Gastroesophageal sphincter (tissue), 4 donors: ENCODE results near the gene DEPDC5. TPM values are rescaled to one million over a fixed set of nuclear protein-coding genes. Genes with fewer than 3 reads are reported as not detected.

Experiments
- ATAC-seq: fragments of 150-250 bp; one replicate; pipeline ENCODE4 v1.9.1; 2016; ENCODE audit warnings: mild to moderate bottlenecking, moderate library complexity
- H3K27ac ChIP-seq, 4 donors: fragments of 200-600 bp; sonication (generic) in 3 of 4; 1 replicate in 3 of 4; 2 replicates in 1 of 4; pipeline ENCODE4 v1.5.1; 2016 to 2019
- H3K27me3 ChIP-seq: fragments of 200-600 bp; sonication (generic); one replicate; pipeline ENCODE4 v1.5.1; 2019
- H3K36me3 ChIP-seq, 2 donors: fragments of 200-600 bp; sonication (generic); one replicate each; pipeline ENCODE4 v1.5.1; 2019; ENCODE audit warnings: control low read depth in 1 of 2
- H3K4me1 ChIP-seq, 3 donors: fragments of 200-600 bp; sonication (generic); 1 replicate in 2 of 3; 2 replicates in 1 of 3; pipeline ENCODE4 v1.5.1; 2016 to 2019; ENCODE audit warnings: control low read depth in 2 of 3
- H3K4me3 ChIP-seq, 2 donors: fragments of 200-600 bp; sonication (generic); one replicate each; pipeline ENCODE4 v1.5.1; 2019; ENCODE audit warnings: mild to moderate bottlenecking in 1 of 2, moderate library complexity in 1 of 2
- H3K9me3 ChIP-seq, 3 donors: fragments of 200-600 bp; sonication (generic); one replicate each; pipeline ENCODE4 v1.5.1; 2017 to 2019; ENCODE audit warnings: control low read depth in 2 of 3
- CTCF ChIP-seq, 4 experiments: fragments of 200-600 bp in 2 of 4; fragments of 450-650 bp in 2 of 4; sonication (generic) in 1 of 4; IDR thresholded peaks; one replicate each; pipeline ENCODE4 v1.5.1; 2017 to 2019; ENCODE audit warnings: antibody characterized with exemption in 4 of 4, mild to moderate bottlenecking in 2 of 4, moderate library complexity in 2 of 4
- EP300 ChIP-seq: sonication (generic); formaldehyde crosslinking; IDR thresholded peaks from one replicate; pipeline ENCODE4 v1.6.1; 2017; ENCODE audit warnings: antibody characterized with exemption, mild to moderate bottlenecking
- POLR2A ChIP-seq, 2 donors: fragments of 450-650 bp; IDR thresholded peaks; one replicate each; pipeline ENCODE4 v1.6.1; 2017; ENCODE audit warnings: antibody characterized with exemption in 2 of 2, mild to moderate bottlenecking in 2 of 2, moderate library complexity in 1 of 2
- POLR2AphosphoS5 ChIP-seq: sonication (generic); formaldehyde crosslinking; IDR thresholded peaks from one replicate; pipeline ENCODE4 v1.6.1; 2017; ENCODE audit warnings: antibody characterized with exemption
- WGBS, 2 donors: methylation state at CpG; one replicate each; pipeline ENCODE4 v1.1.5; 2018; ENCODE audit warnings: low coverage in 1 of 2; 5-methylcytosine and 5-hydroxymethylcytosine counted together
- total RNA-seq, 4 donors: library from RNA; depleted of rRNA; stranded (reverse); fragments of >200 nt; gene quantifications; one replicate each; pipeline ENCODE4 v1.1.0, GENCODE V29; 2016

Gene DEPDC5
- total RNA-seq, 4 donors from 2014 or later = 10.5 to 27.9 (median 16.0) TPM

- no peaks in the 10 kb centered on the region for H3K4me1 ChIP-seq
- ATAC-seq = peak; percentile 3
- peaks cover 0 to 69% of the 10 kb centered on the region in 2 donors for H3K36me3 ChIP-seq
- H3K4me3 ChIP-seq = no peak overlapping the region
- no peaks in the 10 kb centered on the region for H3K27me3 ChIP-seq
- TF ChIP-seq POLR2A (IDR thresholded peaks at IDR 0.05) = no peak
- no peak for TF ChIP-seq POLR2AphosphoS5
- peak overlapping the region in 2 of 4 donors; percentile 22 to 33 for H3K27ac ChIP-seq
- H3K9me3 ChIP-seq = no peaks in the 10 kb centered on the region
- WGBS, 2 donors = 57 to 79% methylated on average over 1 to 2 of the region's 2 CpGs
Observed at GRCh38 chr22:31892080-31892433, 138.2 kb downstream of the DEPDC5 start.

- Histone ChIP-seq H3K9me3 (no peaks in the 10 kb centered on the region), H3K27me3 (no peaks in the 10 kb centered on the region), H3K4me1 (no peaks in the 10 kb centered on the region), H3K4me3 (no peak overlapping the region), H3K36me3 (peaks cover 0 to 82% of the 10 kb centered on the region in 2 donors), H3K27ac (no peak overlapping the region)
- no peak for TF ChIP-seq POLR2AphosphoS5
- TF ChIP-seq EP300 = no peak
- no peak for TF ChIP-seq POLR2A (IDR thresholded peaks at IDR 0.05)
- no peak for TF ChIP-seq CTCF (IDR thresholded peaks at IDR 0.05)
- ATAC-seq = no peak
- WGBS, 2 donors = 37 to 57% methylated on average over 4 to 6 of the region's 6 CpGs
Observed at GRCh38 chr22:31893460-31893859, 139.6 kb downstream of the DEPDC5 start.

DNA sequence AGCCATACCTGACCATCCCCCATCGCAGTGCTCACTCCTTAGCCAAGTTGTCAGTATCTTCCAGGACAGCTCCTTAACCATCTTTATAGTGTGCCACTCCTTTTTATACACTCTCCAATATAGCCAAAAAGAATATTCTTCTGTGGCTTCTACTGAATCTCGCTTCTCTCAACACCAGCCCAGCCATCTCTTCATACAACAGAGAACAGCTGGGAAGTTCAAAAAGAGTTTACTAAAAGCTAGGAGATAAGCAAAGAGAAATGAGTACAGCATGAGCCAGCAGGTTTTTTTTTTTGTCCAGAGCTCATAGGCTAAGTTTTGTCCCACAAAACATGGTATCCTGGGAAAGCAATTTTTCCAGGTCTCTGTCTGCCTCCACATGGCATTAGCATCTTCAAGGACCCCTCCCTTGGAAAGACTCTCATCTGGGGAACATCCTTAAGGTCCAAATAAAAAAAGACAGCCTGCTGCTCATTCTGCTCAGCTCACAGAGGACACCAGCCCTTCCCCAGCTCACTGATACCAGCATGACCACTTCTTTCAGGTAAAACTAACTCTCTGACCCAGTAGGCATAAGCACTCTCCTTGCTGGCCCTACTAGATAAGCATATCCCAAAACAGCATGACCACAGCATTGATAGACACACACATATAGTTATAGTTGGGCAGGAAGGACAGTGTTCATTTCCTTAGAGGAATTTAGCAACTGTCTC lies 141.7 kb downstream of the DEPDC5 start:
- no peak overlapping the region for H3K27ac ChIP-seq
- no peak for ATAC-seq
- no peaks in the 10 kb centered on the region for H3K9me3 ChIP-seq
- no peak overlapping the region for H3K4me3 ChIP-seq
- TF ChIP-seq POLR2A (IDR thresholded peaks at IDR 0.05) (no peak), CTCF (IDR thresholded peaks at IDR 0.05) (no peak), POLR2AphosphoS5 (no peak), EP300 (no peak)
- peaks cover 0 to 77% of the 10 kb centered on the region in 2 donors for H3K36me3 ChIP-seq
- 87 to 88% methylated on average over 2 of the region's 2 CpGs for WGBS, 2 donors
- H3K27me3 ChIP-seq = no peaks in the 10 kb centered on the region
- no peaks in the 10 kb centered on the region for H3K4me1 ChIP-seq

GRCh38 chr22:31896472-31896871 lies 142.7 kb downstream of the DEPDC5 start:
- no peaks in the 10 kb centered on the region for H3K4me1 ChIP-seq
- H3K4me3 ChIP-seq = no peak overlapping the region
- ATAC-seq = no peak
- H3K36me3 ChIP-seq = peaks cover 0 to 76% of the 10 kb centered on the region in 2 donors
- H3K27ac ChIP-seq = no peak overlapping the region
- H3K9me3 ChIP-seq = no peaks in the 10 kb centered on the region
- TF ChIP-seq POLR2AphosphoS5 (no peak), CTCF (IDR thresholded peaks at IDR 0.05) (no peak), POLR2A (IDR thresholded peaks at IDR 0.05) (no peak), EP300 (no peak)
- WGBS, 2 donors = 77 to 100% methylated on average over 1 of the region's 1 CpG
- H3K27me3 ChIP-seq = no peaks in the 10 kb centered on the region

- WGBS, 2 donors = 69 to 70% methylated on average over 12 to 15 of the region's 16 CpGs
- H3K4me1 ChIP-seq = no peaks in the 10 kb centered on the region
- no peak for TF ChIP-seq CTCF (IDR thresholded peaks at IDR 0.05)
- no peak for TF ChIP-seq POLR2A (IDR thresholded peaks at IDR 0.05)
- no peak for TF ChIP-seq EP300
- no peak for TF ChIP-seq POLR2AphosphoS5
- no peaks in the 10 kb centered on the region for H3K9me3 ChIP-seq
- no peaks in the 10 kb centered on the region for H3K27me3 ChIP-seq
- H3K36me3 ChIP-seq = peaks cover 0 to 86% of the 10 kb centered on the region in 2 donors
- ATAC-seq = no peak
- no peak overlapping the region for H3K27ac ChIP-seq
- H3K4me3 ChIP-seq = no peak overlapping the region
Observed at GRCh38 chr22:31897842-31898805, 144.3 kb downstream of the DEPDC5 start.
